Panc1 (cell line): ENCODE data around the gene MACROH2A1.

Source experiments
- CTCF ChIP-seq: fragments of 450-650 bp; IDR thresholded peaks from 2 replicates; pipeline ENCODE4 v1.5.1; 2017; ENCODE audit warnings: mild to moderate bottlenecking
- POLR2AphosphoS5 ChIP-seq: IDR thresholded peaks from 2 replicates; pipeline ENCODE4 v1.6.1; 2012; ENCODE audit warnings: mild to moderate bottlenecking, low read depth, low read length, moderate library complexity
- SIN3A ChIP-seq: IDR thresholded peaks from 2 replicates; pipeline ENCODE4 v1.6.1; 2012; ENCODE audit warnings: low read depth, mild to moderate bottlenecking, low read length, moderate library complexity, borderline replicate concordance; ENCODE audit not compliant: insufficient read depth
- TCF7L2 ChIP-seq: IDR thresholded peaks from 2 replicates; pipeline ENCODE4 v1.6.1; 2011; ENCODE audit warnings: mild to moderate bottlenecking, low read depth, low read length, inconsistent platforms

GRCh38 chr5:135383803-135384495, 15.1 kb downstream of the MACROH2A1 start:
- no peak for TF ChIP-seq CTCF
- TF ChIP-seq SIN3A, result no peak
- no peak for TF ChIP-seq TCF7L2
- no peak for TF ChIP-seq POLR2AphosphoS5
